ENCODE results near the gene PADI3. TPM values are rescaled to one million over a fixed set of nuclear protein-coding genes. Genes with fewer than 3 reads are reported as not detected.

The PADI3 gene
- total RNA-seq, 1 experiment from 2014 or later: not detected

- Histone ChIP-seq H3K27me3 (ENCODE audit: low read length) (no peaks in the 10 kb centered on the region), H3K9ac (ENCODE audit: low read length) (no peak overlapping the region), H3K9me3 (ENCODE audit: low read length) (peaks cover 8% of the 10 kb centered on the region), H2AFZ (ENCODE audit: low read length) (no peak overlapping the region), H3K4me3 (ENCODE audit: low read length) (no peak overlapping the region), H4K20me1 (ENCODE audit: insufficient read depth, low read depth, low read length) (no peaks in the 10 kb centered on the region), H3K9me2 (replicated peaks; ENCODE audit: insufficient read depth, low read length) (no peaks in the 10 kb centered on the region), H3K36me3 (ENCODE audit: insufficient read depth, low read length) (no peaks in the 10 kb centered on the region), H3K4me1 (ENCODE audit: low read length) (no peaks in the 10 kb centered on the region), H3K27ac (ENCODE audit: low read length) (no peak overlapping the region), H3K79me2 (ENCODE audit: low read length) (no peaks in the 10 kb centered on the region), H3K4me2 (ENCODE audit: low read depth, low read length, poor library complexity, severe bottlenecking) (no peak overlapping the region)
- DNase-seq: no peak
Observed at GRCh38 chr1:17297991-17298390, 49.1 kb downstream of the PADI3 start.

- no peaks in the 10 kb centered on the region for H3K4me1 ChIP-seq (ENCODE audit: low read length)
- H3K36me3 ChIP-seq (ENCODE audit: insufficient read depth, low read length): no peaks in the 10 kb centered on the region
- H3K9me2 ChIP-seq (replicated peaks; ENCODE audit: insufficient read depth, low read length): no peaks in the 10 kb centered on the region
- no peak overlapping the region for H3K9ac ChIP-seq (ENCODE audit: low read length)
- no peak overlapping the region for H3K4me3 ChIP-seq (ENCODE audit: low read length)
- no peaks in the 10 kb centered on the region for H3K27me3 ChIP-seq (ENCODE audit: low read length)
- no peaks in the 10 kb centered on the region for H3K79me2 ChIP-seq (ENCODE audit: low read length)
- no peak for DNase-seq
- no peak overlapping the region for H3K4me2 ChIP-seq (ENCODE audit: low read depth, low read length, poor library complexity, severe bottlenecking)
- no peak overlapping the region for H3K27ac ChIP-seq (ENCODE audit: low read length)
- no peak overlapping the region for H2AFZ ChIP-seq (ENCODE audit: low read length)
- H3K9me3 ChIP-seq (ENCODE audit: low read length): peaks cover 8% of the 10 kb centered on the region
- no peaks in the 10 kb centered on the region for H4K20me1 ChIP-seq (ENCODE audit: insufficient read depth, low read depth, low read length)
Observed at GRCh38 chr1:17301767-17302166, 52.9 kb downstream of the PADI3 start.

GRCh38 chr1:17304151-17304825 lies 55.4 kb downstream of the PADI3 start:
- no peaks in the 10 kb centered on the region for H3K4me1 ChIP-seq (ENCODE audit: low read length)

GRCh38 chr1:17304826-17305175 lies 55.9 kb downstream of the PADI3 start:
- peaks cover 8% of the 10 kb centered on the region for H3K9me3 ChIP-seq (ENCODE audit: low read length)
- H3K27me3 ChIP-seq (ENCODE audit: low read length): no peaks in the 10 kb centered on the region
- H3K4me1 ChIP-seq (ENCODE audit: low read length): no peaks in the 10 kb centered on the region
- no peaks in the 10 kb centered on the region for H3K36me3 ChIP-seq (ENCODE audit: insufficient read depth, low read length)
- H3K4me3 ChIP-seq (ENCODE audit: low read length): no peak overlapping the region
- H3K9ac ChIP-seq (ENCODE audit: low read length): no peak overlapping the region
- H4K20me1 ChIP-seq (ENCODE audit: insufficient read depth, low read depth, low read length): no peaks in the 10 kb centered on the region
- DNase-seq: no peak
- H3K27ac ChIP-seq (ENCODE audit: low read length): no peak overlapping the region
- H3K79me2 ChIP-seq (ENCODE audit: low read length): no peaks in the 10 kb centered on the region
- H3K9me2 ChIP-seq (replicated peaks; ENCODE audit: insufficient read depth, low read length): no peaks in the 10 kb centered on the region
- H2AFZ ChIP-seq (ENCODE audit: low read length): no peak overlapping the region
- no peak overlapping the region for H3K4me2 ChIP-seq (ENCODE audit: low read depth, low read length, poor library complexity, severe bottlenecking)

More at GRCh38 chr1:17304151-17304825, 55.4 kb downstream of the PADI3 start:
- Histone ChIP-seq H3K9me2 (replicated peaks; ENCODE audit: insufficient read depth, low read length) (no peaks in the 10 kb centered on the region), H3K4me2 (ENCODE audit: low read depth, low read length, poor library complexity, severe bottlenecking) (no peak overlapping the region), H3K27me3 (ENCODE audit: low read length) (no peaks in the 10 kb centered on the region), H3K9ac (ENCODE audit: low read length) (no peak overlapping the region), H3K79me2 (ENCODE audit: low read length) (no peaks in the 10 kb centered on the region), H2AFZ (ENCODE audit: low read length) (no peak overlapping the region), H3K9me3 (ENCODE audit: low read length) (peaks cover 8% of the 10 kb centered on the region), H3K27ac (ENCODE audit: low read length) (no peak overlapping the region), H3K36me3 (ENCODE audit: insufficient read depth, low read length) (no peaks in the 10 kb centered on the region), H3K4me3 (ENCODE audit: low read length) (no peak overlapping the region), H4K20me1 (ENCODE audit: insufficient read depth, low read depth, low read length) (no peaks in the 10 kb centered on the region)
- DNase-seq: no peak

GRCh38 chr1:17305576-17306095 lies 56.7 kb downstream of the PADI3 start:
- no peak overlapping the region for H3K4me3 ChIP-seq (ENCODE audit: low read length)
- H3K36me3 ChIP-seq (ENCODE audit: insufficient read depth, low read length): no peaks in the 10 kb centered on the region
- H3K79me2 ChIP-seq (ENCODE audit: low read length): no peaks in the 10 kb centered on the region
- H3K9me2 ChIP-seq (replicated peaks; ENCODE audit: insufficient read depth, low read length): no peaks in the 10 kb centered on the region
- no peaks in the 10 kb centered on the region for H3K4me1 ChIP-seq (ENCODE audit: low read length)
- H3K27ac ChIP-seq (ENCODE audit: low read length): no peak overlapping the region
- no peak overlapping the region for H2AFZ ChIP-seq (ENCODE audit: low read length)
- H3K27me3 ChIP-seq (ENCODE audit: low read length): no peaks in the 10 kb centered on the region
- H3K9me3 ChIP-seq (ENCODE audit: low read length): peaks cover 8% of the 10 kb centered on the region
- DNase-seq: no peak
- no peak overlapping the region for H3K4me2 ChIP-seq (ENCODE audit: low read depth, low read length, poor library complexity, severe bottlenecking)
- H4K20me1 ChIP-seq (ENCODE audit: insufficient read depth, low read depth, low read length): no peaks in the 10 kb centered on the region
- H3K9ac ChIP-seq (ENCODE audit: low read length): no peak overlapping the region

- H3K9me3 ChIP-seq (ENCODE audit: low read length): peaks cover 8% of the 10 kb centered on the region
- H3K79me2 ChIP-seq (ENCODE audit: low read length): no peaks in the 10 kb centered on the region
- no peaks in the 10 kb centered on the region for H4K20me1 ChIP-seq (ENCODE audit: insufficient read depth, low read depth, low read length)
- no peak overlapping the region for H3K4me3 ChIP-seq (ENCODE audit: low read length)
- H3K36me3 ChIP-seq (ENCODE audit: insufficient read depth, low read length): no peaks in the 10 kb centered on the region
- no peak overlapping the region for H3K4me2 ChIP-seq (ENCODE audit: low read depth, low read length, poor library complexity, severe bottlenecking)
- H3K27me3 ChIP-seq (ENCODE audit: low read length): no peaks in the 10 kb centered on the region
- no peaks in the 10 kb centered on the region for H3K9me2 ChIP-seq (replicated peaks; ENCODE audit: insufficient read depth, low read length)
- H3K27ac ChIP-seq (ENCODE audit: low read length): no peak overlapping the region
- no peak overlapping the region for H3K9ac ChIP-seq (ENCODE audit: low read length)
- no peaks in the 10 kb centered on the region for H3K4me1 ChIP-seq (ENCODE audit: low read length)
- H2AFZ ChIP-seq (ENCODE audit: low read length): no peak overlapping the region
- no peak for DNase-seq
Observed at GRCh38 chr1:17306407-17306806, 57.5 kb downstream of the PADI3 start.

GRCh38 chr1:17306921-17307320 lies 58.0 kb downstream of the PADI3 start:
- Histone ChIP-seq H3K9ac (ENCODE audit: low read length) (no peak overlapping the region), H3K36me3 (ENCODE audit: insufficient read depth, low read length) (no peaks in the 10 kb centered on the region)

GRCh38 chr1:17307329-17307728 lies 58.4 kb downstream of the PADI3 start:
- Histone ChIP-seq H4K20me1 (ENCODE audit: insufficient read depth, low read depth, low read length) (no peaks in the 10 kb centered on the region), H3K27me3 (ENCODE audit: low read length) (no peaks in the 10 kb centered on the region), H3K9me3 (ENCODE audit: low read length) (peaks cover 6% of the 10 kb centered on the region; the same call in 1 of the 2 replicates), H3K4me3 (ENCODE audit: low read length) (no peak overlapping the region), H3K4me1 (ENCODE audit: low read length) (no peaks in the 10 kb centered on the region), H3K36me3 (ENCODE audit: insufficient read depth, low read length) (no peaks in the 10 kb centered on the region), H3K9ac (ENCODE audit: low read length) (no peak overlapping the region), H2AFZ (ENCODE audit: low read length) (no peak overlapping the region), H3K4me2 (ENCODE audit: low read depth, low read length, poor library complexity, severe bottlenecking) (no peak overlapping the region), H3K27ac (ENCODE audit: low read length) (no peak overlapping the region), H3K79me2 (ENCODE audit: low read length) (no peaks in the 10 kb centered on the region), H3K9me2 (replicated peaks; ENCODE audit: insufficient read depth, low read length) (no peaks in the 10 kb centered on the region)
- DNase-seq: no peak

More at GRCh38 chr1:17306921-17307320, 58.0 kb downstream of the PADI3 start:
- no peaks in the 10 kb centered on the region for H3K79me2 ChIP-seq (ENCODE audit: low read length)
- H3K27me3 ChIP-seq (ENCODE audit: low read length): no peaks in the 10 kb centered on the region
- no peaks in the 10 kb centered on the region for H4K20me1 ChIP-seq (ENCODE audit: insufficient read depth, low read depth, low read length)
- H3K9me3 ChIP-seq (ENCODE audit: low read length): peaks cover 8% of the 10 kb centered on the region
- H3K4me2 ChIP-seq (ENCODE audit: low read depth, low read length, poor library complexity, severe bottlenecking): no peak overlapping the region
- H3K27ac ChIP-seq (ENCODE audit: low read length): no peak overlapping the region
- DNase-seq: no peak
- no peaks in the 10 kb centered on the region for H3K9me2 ChIP-seq (replicated peaks; ENCODE audit: insufficient read depth, low read length)
- H2AFZ ChIP-seq (ENCODE audit: low read length): no peak overlapping the region
- no peak overlapping the region for H3K4me3 ChIP-seq (ENCODE audit: low read length)
- no peaks in the 10 kb centered on the region for H3K4me1 ChIP-seq (ENCODE audit: low read length)

Data from Karpas-422 (cell line).